SK-N-SH (cell line): ENCODE results near the gene CKS1B. TPM values are rescaled to one million over a fixed set of nuclear protein-coding genes. Genes with fewer than 3 reads are reported as not detected.

Source experiments
- CHD2 ChIP-seq: fragments of 150-350 bp; IDR thresholded peaks from 2 replicates; pipeline ENCODE4 v1.6.1; 2018; ENCODE audit warnings: low read length; ENCODE audit not compliant: partially characterized antibody
- EP300 ChIP-seq, 2 experiments: IDR thresholded peaks; 2 replicates each; pipeline versions ENCODE4 v1.4.0 to v1.6.1; 2012; ENCODE audit warnings: borderline replicate concordance in 1 of 2, low read depth in 1 of 2, low read length in 1 of 2
- EZH2phosphoT487 ChIP-seq: fragments of 200-600 bp; sonication (generic); IDR thresholded peaks from 2 replicates; pipeline ENCODE4 v1.6.1; 2017; ENCODE audit warnings: low read depth, mixed run types, mild to moderate bottlenecking, antibody characterized with exemption, moderate library complexity, borderline replicate concordance
- FOXJ3 ChIP-seq: sonication (generic); formaldehyde crosslinking; IDR thresholded peaks from 2 replicates; pipeline ENCODE4 v1.5.1; 2020; ENCODE audit warnings: mild to moderate bottlenecking, missing genetic modification reagents
- FOXM1 ChIP-seq: IDR thresholded peaks from 2 replicates; pipeline ENCODE4 v1.4.0; 2012; ENCODE audit warnings: low read depth, mild to moderate bottlenecking
- GABPA ChIP-seq: IDR thresholded peaks from 2 replicates; pipeline ENCODE4 v1.4.0; 2012; ENCODE audit warnings: low read depth, mild to moderate bottlenecking
- JUND ChIP-seq: IDR thresholded peaks from 2 replicates; pipeline ENCODE4 v1.4.0; 2012
- MEF2A ChIP-seq: IDR thresholded peaks from 2 replicates; pipeline ENCODE4 v1.4.0; 2012; ENCODE audit warnings: low read depth, borderline replicate concordance
- NRF1 ChIP-seq: IDR thresholded peaks from 2 replicates; pipeline ENCODE4 v1.6.1; 2012; ENCODE audit warnings: low read depth, mild to moderate bottlenecking, low read length
- RAD21 ChIP-seq: IDR thresholded peaks from 2 replicates; pipeline ENCODE4 v1.6.1; 2012; ENCODE audit warnings: mild to moderate bottlenecking, low read length
- RXRA ChIP-seq: IDR thresholded peaks from 2 replicates; pipeline ENCODE4 v1.4.0; 2012; ENCODE audit warnings: low read depth, mild to moderate bottlenecking, borderline replicate concordance
- SIN3A ChIP-seq: IDR thresholded peaks from 2 replicates; pipeline ENCODE4 v1.6.1; 2012; ENCODE audit warnings: low read depth, mild to moderate bottlenecking, low read length, moderate library complexity, borderline replicate concordance
- SMC3 ChIP-seq: IDR thresholded peaks from 2 replicates; pipeline ENCODE4 v1.6.1; 2012; ENCODE audit warnings: low read depth, low read length, improper control_type of control experiment
- TAF1 ChIP-seq: IDR thresholded peaks from 2 replicates; pipeline ENCODE4 v1.6.1; 2012; ENCODE audit warnings: low read depth, mild to moderate bottlenecking, low read length, moderate library complexity, borderline replicate concordance
- TEAD4 ChIP-seq: IDR thresholded peaks from 2 replicates; pipeline ENCODE4 v1.4.0; 2012; ENCODE audit warnings: mild to moderate bottlenecking, borderline replicate concordance; ENCODE audit not compliant: insufficient read depth
- YY1 ChIP-seq: IDR thresholded peaks from 2 replicates; pipeline ENCODE4 v1.4.0; 2012; ENCODE audit warnings: low read depth, mild to moderate bottlenecking
- polyA plus RNA-seq, 3 experiments: library from polyadenylated mRNA; depleted of rRNA; stranded (reverse); fragments of >200 nt; gene quantifications; 2 replicates each; pipeline ENCODE4 v1.2.3, GENCODE V29; 2012
- TF ChIP-seq, protein P1 (sequence below): IDR thresholded peaks from 2 replicates; pipeline ENCODE4 v1.6.1; 2012; ENCODE audit warnings: mild to moderate bottlenecking, low read depth, low read length, moderate library complexity
- TF ChIP-seq, protein P2 (sequence below): fragments of 200-600 bp; sonication (generic); IDR thresholded peaks from 2 replicates; pipeline ENCODE4 v1.6.1; 2017; ENCODE audit warnings: antibody characterized with exemption, mild to moderate bottlenecking, moderate library complexity
- TF ChIP-seq, protein P3 (sequence below): IDR thresholded peaks from 2 replicates; pipeline ENCODE4 v1.4.0; 2012; ENCODE audit warnings: low read depth, borderline replicate concordance
- TF ChIP-seq, protein P4 (sequence below): IDR thresholded peaks from 2 replicates; pipeline ENCODE4 v1.4.0; 2012; ENCODE audit warnings: low read depth, borderline replicate concordance

Gene CKS1B
- polyA plus RNA-seq, 1 of the 3 experiments (the other 2 are of a cell fraction), result 308 TPM

DNA sequence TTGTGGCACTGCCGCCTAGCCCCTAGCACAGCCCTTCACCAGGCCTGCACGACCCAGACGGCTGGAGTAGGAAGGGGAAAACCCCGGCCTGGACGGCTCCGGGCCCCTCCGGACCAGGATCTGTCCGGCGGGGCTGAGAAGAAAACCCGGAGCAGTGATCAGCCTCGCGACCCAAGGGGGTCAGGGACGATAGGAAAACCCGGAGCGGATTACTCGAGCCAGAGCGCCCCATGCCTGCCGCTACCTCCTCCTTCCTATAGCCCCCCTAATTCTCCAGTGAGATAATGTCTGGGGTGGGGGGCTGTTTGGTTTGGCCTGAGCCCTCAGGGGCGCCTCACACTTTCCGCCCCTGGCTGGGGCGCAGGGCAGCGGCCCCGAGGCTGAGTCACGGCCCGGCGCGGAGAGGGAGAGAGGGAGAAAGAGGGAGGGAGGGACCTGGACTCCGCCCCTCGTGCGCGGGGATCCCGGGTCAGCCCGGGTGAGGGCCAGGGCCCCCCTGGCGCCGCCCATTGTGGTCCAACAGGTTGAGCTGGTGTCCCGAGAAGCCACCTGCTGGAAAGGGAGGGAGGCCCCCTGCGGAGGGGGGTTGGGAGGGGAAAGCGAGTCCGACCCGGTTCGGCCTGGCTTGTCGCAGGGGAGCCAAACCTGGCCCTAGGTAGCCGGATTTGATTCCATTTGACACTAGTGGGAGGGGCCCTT lies 26.4 kb downstream of the CKS1B start (continued):
- TF ChIP-seq, protein P1, sequence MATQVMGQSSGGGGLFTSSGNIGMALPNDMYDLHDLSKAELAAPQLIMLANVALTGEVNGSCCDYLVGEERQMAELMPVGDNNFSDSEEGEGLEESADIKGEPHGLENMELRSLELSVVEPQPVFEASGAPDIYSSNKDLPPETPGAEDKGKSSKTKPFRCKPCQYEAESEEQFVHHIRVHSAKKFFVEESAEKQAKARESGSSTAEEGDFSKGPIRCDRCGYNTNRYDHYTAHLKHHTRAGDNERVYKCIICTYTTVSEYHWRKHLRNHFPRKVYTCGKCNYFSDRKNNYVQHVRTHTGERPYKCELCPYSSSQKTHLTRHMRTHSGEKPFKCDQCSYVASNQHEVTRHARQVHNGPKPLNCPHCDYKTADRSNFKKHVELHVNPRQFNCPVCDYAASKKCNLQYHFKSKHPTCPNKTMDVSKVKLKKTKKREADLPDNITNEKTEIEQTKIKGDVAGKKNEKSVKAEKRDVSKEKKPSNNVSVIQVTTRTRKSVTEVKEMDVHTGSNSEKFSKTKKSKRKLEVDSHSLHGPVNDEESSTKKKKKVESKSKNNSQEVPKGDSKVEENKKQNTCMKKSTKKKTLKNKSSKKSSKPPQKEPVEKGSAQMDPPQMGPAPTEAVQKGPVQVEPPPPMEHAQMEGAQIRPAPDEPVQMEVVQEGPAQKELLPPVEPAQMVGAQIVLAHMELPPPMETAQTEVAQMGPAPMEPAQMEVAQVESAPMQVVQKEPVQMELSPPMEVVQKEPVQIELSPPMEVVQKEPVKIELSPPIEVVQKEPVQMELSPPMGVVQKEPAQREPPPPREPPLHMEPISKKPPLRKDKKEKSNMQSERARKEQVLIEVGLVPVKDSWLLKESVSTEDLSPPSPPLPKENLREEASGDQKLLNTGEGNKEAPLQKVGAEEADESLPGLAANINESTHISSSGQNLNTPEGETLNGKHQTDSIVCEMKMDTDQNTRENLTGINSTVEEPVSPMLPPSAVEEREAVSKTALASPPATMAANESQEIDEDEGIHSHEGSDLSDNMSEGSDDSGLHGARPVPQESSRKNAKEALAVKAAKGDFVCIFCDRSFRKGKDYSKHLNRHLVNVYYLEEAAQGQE, result 0 out of 2 replicates have a peak, but pooled peaks have one; percentile 28
- TF ChIP-seq, protein P2, sequence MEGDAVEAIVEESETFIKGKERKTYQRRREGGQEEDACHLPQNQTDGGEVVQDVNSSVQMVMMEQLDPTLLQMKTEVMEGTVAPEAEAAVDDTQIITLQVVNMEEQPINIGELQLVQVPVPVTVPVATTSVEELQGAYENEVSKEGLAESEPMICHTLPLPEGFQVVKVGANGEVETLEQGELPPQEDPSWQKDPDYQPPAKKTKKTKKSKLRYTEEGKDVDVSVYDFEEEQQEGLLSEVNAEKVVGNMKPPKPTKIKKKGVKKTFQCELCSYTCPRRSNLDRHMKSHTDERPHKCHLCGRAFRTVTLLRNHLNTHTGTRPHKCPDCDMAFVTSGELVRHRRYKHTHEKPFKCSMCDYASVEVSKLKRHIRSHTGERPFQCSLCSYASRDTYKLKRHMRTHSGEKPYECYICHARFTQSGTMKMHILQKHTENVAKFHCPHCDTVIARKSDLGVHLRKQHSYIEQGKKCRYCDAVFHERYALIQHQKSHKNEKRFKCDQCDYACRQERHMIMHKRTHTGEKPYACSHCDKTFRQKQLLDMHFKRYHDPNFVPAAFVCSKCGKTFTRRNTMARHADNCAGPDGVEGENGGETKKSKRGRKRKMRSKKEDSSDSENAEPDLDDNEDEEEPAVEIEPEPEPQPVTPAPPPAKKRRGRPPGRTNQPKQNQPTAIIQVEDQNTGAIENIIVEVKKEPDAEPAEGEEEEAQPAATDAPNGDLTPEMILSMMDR, result no peak; the same call in 1 of the 2 replicates
- TF ChIP-seq EP300 (IDR thresholded peaks at IDR 0.05; ENCODE audit: borderline replicate concordance in 1 of 2, low read depth in 1 of 2, low read length in 1 of 2), result peak in 1 of 2 experiments; percentile 50; a peak in 3 of 4 replicates
- TF ChIP-seq NRF1, result 0 out of 2 replicates have a peak, but pooled peaks have one; percentile 31
- peak; percentile 24; the same call in 1 of the 2 replicates for TF ChIP-seq RXRA
- peak; percentile 68; the same call in 1 of the 2 replicates for TF ChIP-seq SIN3A
- no peak for TF ChIP-seq MEF2A
- TF ChIP-seq FOXJ3 (CRISPR knock-in tag), result no peak
- peak; percentile 95 for TF ChIP-seq JUND
- peak; percentile 74 for TF ChIP-seq TAF1
- TF ChIP-seq, protein P3, sequence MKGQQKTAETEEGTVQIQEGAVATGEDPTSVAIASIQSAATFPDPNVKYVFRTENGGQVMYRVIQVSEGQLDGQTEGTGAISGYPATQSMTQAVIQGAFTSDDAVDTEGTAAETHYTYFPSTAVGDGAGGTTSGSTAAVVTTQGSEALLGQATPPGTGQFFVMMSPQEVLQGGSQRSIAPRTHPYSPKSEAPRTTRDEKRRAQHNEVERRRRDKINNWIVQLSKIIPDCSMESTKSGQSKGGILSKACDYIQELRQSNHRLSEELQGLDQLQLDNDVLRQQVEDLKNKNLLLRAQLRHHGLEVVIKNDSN, result no peak
- TF ChIP-seq TEAD4, result no peak; the same call in 1 of the 2 replicates
- TF ChIP-seq SMC3, result 0 out of 2 replicates have a peak, but pooled peaks have one; percentile 2
- peak; percentile 59; the same call in 1 of the 2 replicates for TF ChIP-seq FOXM1
- peak; percentile 64 for TF ChIP-seq CHD2
- TF ChIP-seq, protein P4, sequence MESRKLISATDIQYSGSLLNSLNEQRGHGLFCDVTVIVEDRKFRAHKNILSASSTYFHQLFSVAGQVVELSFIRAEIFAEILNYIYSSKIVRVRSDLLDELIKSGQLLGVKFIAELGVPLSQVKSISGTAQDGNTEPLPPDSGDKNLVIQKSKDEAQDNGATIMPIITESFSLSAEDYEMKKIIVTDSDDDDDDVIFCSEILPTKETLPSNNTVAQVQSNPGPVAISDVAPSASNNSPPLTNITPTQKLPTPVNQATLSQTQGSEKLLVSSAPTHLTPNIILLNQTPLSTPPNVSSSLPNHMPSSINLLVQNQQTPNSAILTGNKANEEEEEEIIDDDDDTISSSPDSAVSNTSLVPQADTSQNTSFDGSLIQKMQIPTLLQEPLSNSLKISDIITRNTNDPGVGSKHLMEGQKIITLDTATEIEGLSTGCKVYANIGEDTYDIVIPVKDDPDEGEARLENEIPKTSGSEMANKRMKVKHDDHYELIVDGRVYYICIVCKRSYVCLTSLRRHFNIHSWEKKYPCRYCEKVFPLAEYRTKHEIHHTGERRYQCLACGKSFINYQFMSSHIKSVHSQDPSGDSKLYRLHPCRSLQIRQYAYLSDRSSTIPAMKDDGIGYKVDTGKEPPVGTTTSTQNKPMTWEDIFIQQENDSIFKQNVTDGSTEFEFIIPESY, result peak; percentile 31; the same call in 1 of the 2 replicates
- TF ChIP-seq YY1, result peak; percentile 68
- TF ChIP-seq GABPA, result no peak; the same call in 1 of the 2 replicates
- no peak for TF ChIP-seq RAD21
- TF ChIP-seq EZH2phosphoT487, result no peak
- TF ChIP-seq, all 33 proteins: peak for 22
